Fibroblast of mammary gland (primary cell): Measurements from ENCODE around the gene AQP10.

Experiments used
- DNase-seq: peaks from one replicate; pipeline ENCODE4 v3.0.0-alpha.2; 2010; ENCODE audit warnings: low read depth
- H3K4me3 ChIP-seq: 2 replicates; pipeline ENCODE4 v1.5.1; 2011; ENCODE audit warnings: low read depth, mild to moderate bottlenecking, low read length, moderate library complexity; ENCODE audit not compliant: control insufficient read depth
- TF ChIP-seq, protein P1 (sequence below): conservative IDR thresholded peaks from 2 replicates; pipeline ENCODE4 v1.5.1; 2011; ENCODE audit warnings: low read depth, low read length, inconsistent platforms; ENCODE audit not compliant: control insufficient read depth, insufficient read depth

Gene AQP10

DNA sequence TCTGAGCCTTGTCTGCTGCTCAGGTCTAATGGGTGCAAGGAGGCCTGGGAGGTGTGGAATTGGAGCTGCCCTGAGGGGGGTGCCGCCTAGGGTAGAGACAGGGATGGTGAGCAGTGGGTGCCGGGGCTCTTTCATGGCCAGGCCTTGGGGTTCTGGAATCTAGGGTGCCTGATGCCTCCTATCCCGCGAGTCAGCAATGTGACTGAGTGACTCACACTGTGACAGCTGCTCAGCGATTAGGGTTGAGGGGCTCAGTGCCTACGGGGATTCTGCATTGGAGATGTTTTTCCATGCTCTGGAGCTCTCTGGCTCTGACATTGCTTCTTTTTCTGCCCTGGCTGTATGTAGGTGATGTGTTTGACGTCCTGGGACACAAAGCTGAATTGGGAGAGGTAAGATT lies 21.2 kb downstream of the AQP10 start:
- no peak overlapping the region for H3K4me3 ChIP-seq
- TF ChIP-seq, protein P1, sequence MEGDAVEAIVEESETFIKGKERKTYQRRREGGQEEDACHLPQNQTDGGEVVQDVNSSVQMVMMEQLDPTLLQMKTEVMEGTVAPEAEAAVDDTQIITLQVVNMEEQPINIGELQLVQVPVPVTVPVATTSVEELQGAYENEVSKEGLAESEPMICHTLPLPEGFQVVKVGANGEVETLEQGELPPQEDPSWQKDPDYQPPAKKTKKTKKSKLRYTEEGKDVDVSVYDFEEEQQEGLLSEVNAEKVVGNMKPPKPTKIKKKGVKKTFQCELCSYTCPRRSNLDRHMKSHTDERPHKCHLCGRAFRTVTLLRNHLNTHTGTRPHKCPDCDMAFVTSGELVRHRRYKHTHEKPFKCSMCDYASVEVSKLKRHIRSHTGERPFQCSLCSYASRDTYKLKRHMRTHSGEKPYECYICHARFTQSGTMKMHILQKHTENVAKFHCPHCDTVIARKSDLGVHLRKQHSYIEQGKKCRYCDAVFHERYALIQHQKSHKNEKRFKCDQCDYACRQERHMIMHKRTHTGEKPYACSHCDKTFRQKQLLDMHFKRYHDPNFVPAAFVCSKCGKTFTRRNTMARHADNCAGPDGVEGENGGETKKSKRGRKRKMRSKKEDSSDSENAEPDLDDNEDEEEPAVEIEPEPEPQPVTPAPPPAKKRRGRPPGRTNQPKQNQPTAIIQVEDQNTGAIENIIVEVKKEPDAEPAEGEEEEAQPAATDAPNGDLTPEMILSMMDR: no peak
- DNase-seq: no peak

DNA sequence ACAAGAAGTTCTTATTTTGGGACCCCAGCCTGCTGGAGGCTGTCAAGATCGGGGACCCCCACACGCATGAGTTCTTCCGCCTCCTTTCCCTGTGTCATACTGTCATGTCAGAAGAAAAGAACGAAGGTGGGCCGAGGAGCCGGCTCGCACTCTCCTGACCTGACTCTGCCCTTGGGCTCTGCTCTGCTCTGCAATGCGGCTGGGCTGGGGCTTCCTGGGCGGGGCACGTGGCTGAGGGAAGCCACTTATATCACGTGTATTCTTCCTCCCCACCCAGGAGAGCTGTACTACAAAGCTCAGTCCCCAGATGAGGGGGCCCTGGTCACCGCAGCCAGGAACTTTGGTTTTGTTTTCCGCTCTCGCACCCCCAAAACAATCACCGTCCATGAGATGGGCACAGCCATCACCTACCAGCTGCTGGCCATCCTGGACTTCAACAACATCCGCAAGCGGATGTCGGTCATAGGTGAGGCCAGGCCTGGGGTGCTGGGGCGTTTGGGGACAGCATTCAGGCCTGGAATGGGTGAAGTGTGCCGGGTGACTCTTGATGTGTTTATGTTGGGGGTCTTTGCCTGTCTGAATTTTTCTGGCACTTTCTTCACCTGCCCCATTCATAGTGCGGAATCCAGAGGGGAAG lies 22.1 kb downstream of the AQP10 start:
- TF ChIP-seq, protein P1: no peak
- no peak for DNase-seq
- no peak overlapping the region for H3K4me3 ChIP-seq

DNA sequence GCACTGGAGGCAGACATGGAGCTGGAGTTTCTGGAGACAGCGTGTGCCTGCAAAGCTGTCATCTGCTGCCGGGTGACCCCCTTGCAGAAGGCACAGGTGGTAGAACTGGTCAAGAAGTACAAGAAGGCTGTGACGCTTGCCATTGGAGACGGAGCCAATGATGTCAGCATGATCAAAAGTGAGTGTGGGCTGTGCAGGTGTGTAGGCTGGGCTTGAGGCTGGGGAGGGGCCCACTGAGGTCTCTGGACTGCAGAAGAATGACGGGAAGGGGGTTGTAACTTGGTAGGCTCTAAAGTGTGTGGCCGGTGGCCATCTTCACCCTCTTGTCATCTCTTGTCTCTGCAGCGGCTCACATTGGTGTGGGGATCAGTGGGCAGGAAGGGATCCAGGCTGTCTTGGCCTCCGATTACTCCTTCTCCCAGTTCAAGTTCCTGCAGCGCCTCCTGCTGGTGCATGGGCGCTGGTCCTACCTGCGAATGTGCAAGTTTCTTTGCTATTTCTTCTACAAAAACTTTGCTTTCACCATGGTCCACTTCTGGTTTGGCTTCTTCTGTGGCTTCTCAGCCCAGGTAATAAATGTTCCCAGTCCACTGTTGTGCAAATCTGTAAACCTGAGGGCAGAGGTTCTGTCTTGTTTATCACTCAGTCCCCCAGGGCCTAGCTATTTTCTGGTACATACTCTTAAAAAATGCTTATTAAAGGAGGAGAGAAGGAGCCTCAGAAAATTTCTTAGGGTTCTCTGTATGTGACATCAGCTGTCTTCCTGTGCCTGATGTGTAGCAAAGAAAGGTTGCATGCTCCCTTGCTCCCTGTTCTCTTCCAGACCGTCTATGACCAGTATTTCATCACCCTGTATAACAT lies 24.3 kb downstream of the AQP10 start:
- peak; percentile 69 for DNase-seq
- TF ChIP-seq, protein P1: peak; percentile 79
- no peak overlapping the region for H3K4me3 ChIP-seq

DNA sequence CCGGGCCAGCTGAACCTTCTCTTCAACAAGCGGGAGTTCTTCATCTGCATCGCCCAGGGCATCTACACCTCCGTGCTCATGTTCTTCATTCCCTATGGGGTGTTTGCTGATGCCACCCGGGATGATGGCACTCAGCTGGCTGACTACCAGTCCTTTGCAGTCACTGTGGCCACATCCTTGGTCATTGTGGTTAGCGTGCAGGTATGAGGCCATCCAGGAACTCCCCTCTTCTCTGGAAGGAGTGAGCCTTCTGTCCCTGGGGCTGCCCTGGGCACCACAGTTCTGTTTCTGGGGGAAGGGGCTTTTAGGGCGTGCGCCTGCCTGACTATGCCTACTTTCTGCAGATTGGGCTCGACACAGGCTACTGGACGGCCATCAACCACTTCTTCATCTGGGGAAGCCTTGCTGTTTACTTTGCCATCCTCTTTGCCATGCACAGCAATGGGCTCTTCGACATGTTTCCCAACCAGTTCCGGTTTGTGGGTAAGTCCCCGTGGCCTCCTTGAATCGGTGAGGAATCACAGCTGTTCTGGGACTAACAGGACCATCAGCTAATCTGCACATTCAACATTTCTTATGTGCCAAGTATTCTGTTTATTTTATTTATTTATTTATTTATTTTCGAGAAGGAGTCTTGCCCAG lies 25.5 kb downstream of the AQP10 start:
- TF ChIP-seq, protein P1: no peak
- no peak for DNase-seq
- no peak overlapping the region for H3K4me3 ChIP-seq

DNA sequence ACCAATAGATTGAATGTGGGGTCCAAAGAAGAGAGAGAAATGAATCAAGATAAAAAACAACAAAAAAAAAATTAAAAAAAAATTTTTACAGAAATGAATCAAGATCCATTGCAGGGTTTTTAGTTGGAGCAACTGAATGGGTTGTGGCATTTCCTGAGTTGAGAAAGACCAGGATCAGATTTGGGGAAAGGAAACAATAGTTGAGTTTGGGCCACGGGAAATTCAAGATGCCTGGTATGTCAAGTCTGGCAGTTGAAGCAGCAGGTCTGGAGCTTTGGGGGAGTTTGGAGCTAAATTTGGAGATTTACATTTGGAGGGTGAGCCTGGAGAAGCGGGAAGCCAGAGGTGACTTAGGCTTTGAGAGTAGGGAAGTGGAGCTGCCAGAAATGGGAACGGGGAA lies 27.1 kb downstream of the AQP10 start:
- no peak for DNase-seq
- TF ChIP-seq, protein P1: no peak
- no peak overlapping the region for H3K4me3 ChIP-seq

DNA sequence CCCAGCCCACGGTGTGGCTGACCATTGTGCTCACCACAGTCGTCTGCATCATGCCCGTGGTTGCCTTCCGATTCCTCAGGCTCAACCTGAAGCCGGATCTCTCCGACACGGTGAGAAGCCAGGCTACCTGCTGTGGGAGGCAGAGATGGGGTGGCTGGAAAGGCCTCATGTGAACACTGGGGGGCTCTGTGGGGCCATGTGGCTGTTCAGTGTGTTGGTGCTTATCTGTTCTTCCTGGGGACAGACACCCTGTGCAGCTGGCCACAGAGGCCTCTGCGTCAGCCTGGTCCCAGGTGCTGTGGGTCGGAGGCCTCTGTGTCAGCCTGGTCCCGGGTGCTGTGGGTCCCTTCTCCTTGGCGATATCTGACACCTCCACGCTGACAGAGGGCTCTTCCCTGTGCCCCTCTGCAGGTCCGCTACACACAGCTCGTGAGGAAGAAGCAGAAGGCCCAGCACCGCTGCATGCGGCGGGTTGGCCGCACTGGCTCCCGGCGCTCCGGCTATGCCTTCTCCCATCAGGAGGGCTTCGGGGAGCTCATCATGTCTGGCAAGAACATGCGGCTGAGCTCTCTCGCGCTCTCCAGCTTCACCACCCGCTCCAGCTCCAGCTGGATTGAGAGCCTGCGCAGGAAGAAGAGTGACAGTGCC lies 27.7 kb downstream of the AQP10 start:
- TF ChIP-seq, protein P1: no peak
- no peak overlapping the region for H3K4me3 ChIP-seq
- no peak for DNase-seq
